Fibroblast of villous mesenchyme (primary cell): ENCODE results near the gene MRPL34. TPM values are rescaled to one million over a fixed set of nuclear protein-coding genes. Genes with fewer than 3 reads are reported as not detected.
"Not testable (repeated sequence)": the region's sequence is repeated elsewhere in the genome, so short reads cannot be mapped to it uniquely, and the experiment has no call there.

ENCODE experiments used
- DNase-seq: peaks from one replicate; pipeline ENCODE4 v3.0.0-alpha.2; 2010; ENCODE audit warnings: low read depth
- H3K4me3 ChIP-seq: 2 replicates; pipeline ENCODE4 v1.5.1; 2011; ENCODE audit warnings: low read depth, mild to moderate bottlenecking, low read length
- total RNA-seq: library from RNA; depleted of rRNA; stranded (reverse); fragments of >200 nt; gene quantifications from 2 replicates; pipeline ENCODE4 v1.2.3, GENCODE V29; 2012
- TF ChIP-seq, protein P1 (sequence below): IDR thresholded peaks from 2 replicates; pipeline ENCODE4 v1.5.1; 2012; ENCODE audit warnings: low read depth, mild to moderate bottlenecking, low read length; ENCODE audit not compliant: insufficient read depth

The MRPL34 gene
- total RNA-seq, 1 donor: 29.8 TPM

DNA sequence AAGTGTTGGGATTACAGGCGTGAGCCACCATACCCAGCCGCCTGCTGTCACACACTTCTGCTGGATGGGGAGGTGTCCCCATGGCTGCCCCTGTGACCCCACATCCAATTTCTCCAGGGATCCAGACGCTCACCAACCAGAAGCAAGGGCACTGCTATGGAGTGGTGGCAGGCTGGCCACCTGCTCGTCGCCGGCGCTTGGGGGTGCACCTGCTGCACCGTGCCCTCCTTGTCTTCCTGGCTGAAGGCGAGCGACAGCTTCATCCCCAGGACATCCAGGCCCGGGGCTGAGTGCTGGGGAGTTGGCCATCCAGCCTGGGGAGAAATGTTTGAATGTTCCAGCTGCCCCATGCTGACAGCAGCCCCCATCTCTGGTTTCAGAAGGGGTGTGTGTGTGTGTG, 19.4 kb upstream of the MRPL34 start:
- TF ChIP-seq, protein P1, sequence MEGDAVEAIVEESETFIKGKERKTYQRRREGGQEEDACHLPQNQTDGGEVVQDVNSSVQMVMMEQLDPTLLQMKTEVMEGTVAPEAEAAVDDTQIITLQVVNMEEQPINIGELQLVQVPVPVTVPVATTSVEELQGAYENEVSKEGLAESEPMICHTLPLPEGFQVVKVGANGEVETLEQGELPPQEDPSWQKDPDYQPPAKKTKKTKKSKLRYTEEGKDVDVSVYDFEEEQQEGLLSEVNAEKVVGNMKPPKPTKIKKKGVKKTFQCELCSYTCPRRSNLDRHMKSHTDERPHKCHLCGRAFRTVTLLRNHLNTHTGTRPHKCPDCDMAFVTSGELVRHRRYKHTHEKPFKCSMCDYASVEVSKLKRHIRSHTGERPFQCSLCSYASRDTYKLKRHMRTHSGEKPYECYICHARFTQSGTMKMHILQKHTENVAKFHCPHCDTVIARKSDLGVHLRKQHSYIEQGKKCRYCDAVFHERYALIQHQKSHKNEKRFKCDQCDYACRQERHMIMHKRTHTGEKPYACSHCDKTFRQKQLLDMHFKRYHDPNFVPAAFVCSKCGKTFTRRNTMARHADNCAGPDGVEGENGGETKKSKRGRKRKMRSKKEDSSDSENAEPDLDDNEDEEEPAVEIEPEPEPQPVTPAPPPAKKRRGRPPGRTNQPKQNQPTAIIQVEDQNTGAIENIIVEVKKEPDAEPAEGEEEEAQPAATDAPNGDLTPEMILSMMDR: no peak
- no peak for DNase-seq
- H3K4me3 ChIP-seq: no peak overlapping the region

DNA sequence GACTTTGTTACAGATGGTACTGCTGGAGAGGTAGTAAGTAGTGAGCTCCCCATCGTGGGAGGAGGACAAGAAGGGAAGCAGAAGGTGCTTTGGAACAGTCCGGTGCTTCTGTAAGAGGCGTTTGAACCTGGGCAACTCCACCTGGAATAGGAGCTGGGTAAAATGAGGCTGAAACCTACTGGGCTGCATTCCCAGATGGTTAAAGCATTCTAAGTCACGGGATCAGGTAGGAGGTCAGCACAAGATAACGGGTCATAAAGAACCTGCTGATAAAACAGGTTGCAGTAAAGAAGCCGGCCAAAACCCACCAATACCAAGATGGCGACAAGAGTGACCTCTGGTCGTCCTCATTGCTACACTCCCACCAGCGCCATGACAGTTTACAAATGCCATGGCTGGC, 18.9 kb upstream of the MRPL34 start:
- no peak overlapping the region for H3K4me3 ChIP-seq
- TF ChIP-seq, protein P1: no peak
- DNase-seq: no peak

DNA sequence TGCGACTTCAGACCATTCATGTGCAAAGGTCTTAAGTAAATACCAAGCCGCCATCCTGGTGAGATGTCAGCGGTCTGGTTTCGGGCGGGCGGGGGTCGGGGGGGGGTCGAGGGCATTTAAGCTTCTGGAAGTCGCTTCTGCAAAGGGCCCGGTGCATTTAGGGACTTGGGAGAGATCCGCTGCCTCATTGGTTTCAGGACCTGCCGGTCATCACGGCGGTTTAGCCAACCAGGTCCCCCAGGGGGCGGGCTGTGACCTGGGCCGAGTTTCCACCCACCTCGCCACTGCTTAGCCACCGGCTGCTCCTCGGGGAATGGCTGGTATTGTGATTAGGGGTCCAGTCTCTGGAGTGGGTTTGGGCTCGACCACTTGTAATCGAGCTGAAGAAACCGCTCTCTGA, 16.2 kb upstream of the MRPL34 start:
- TF ChIP-seq, protein P1: no peak
- DNase-seq: peak; percentile 91
- H3K4me3 ChIP-seq: peak overlapping the region; percentile 44

DNA sequence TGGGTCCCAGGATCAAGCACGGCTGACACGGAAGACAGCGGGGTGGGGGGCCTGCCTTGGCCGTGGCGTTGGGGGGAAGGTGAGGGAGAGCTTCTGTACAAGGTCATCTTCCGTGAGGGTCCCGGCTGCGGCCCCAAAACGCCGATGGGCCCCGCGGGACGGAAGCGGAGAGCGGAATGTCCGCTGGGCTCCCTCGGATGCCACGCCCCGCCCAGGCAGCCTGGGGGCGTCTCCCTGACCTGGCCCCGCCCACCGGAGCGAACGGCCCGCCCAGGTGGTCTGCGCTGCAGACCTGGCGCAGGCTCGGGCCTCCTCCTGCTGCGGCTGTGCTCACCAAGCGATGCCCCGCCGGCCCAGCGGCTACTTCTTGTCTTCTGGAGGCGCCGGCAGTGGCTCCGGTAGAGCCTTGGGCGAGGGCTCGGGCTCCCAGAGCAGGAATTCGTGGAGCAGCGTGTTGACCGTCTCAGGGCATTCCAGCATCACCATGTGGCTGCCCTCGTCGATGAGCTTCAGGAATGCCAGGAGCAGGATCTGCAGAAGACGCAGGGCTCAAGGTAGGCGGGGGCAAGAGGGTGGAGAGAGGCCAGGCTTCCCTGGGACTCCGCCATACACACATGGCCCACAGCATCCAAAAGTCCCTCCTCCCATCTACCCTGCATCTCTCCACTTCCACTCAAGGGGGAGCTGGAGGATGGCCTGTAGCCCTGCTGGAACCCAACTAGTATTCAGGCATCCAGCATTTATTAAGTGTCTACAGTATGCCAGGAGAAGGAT, 13.2 kb upstream of the MRPL34 start:
- TF ChIP-seq, protein P1: peak; percentile 85
- peak overlapping the region; percentile 66 for H3K4me3 ChIP-seq
- peak; percentile 89 for DNase-seq

DNA sequence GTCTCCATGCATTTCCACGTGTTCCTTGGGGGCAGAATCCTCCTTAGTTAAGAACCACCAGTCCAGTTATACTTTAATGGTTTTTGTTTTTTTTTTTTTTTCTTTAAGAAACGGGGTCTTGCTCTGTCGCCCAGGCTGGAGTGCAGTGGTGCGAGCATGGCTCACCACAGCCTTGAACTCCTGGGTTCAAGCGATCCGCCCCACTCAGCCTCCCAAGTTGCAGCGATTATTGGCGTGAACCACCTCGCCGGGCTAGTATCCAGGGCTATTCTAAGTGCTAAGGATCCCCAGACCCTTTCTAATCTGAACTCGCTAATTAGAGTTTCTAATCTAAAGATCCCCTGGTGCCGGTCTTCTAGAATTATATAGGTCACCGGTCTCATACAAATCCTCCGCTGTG, 12.1 kb upstream of the MRPL34 start:
- no peak overlapping the region for H3K4me3 ChIP-seq
- no peak for DNase-seq
- TF ChIP-seq, protein P1: no peak

DNA sequence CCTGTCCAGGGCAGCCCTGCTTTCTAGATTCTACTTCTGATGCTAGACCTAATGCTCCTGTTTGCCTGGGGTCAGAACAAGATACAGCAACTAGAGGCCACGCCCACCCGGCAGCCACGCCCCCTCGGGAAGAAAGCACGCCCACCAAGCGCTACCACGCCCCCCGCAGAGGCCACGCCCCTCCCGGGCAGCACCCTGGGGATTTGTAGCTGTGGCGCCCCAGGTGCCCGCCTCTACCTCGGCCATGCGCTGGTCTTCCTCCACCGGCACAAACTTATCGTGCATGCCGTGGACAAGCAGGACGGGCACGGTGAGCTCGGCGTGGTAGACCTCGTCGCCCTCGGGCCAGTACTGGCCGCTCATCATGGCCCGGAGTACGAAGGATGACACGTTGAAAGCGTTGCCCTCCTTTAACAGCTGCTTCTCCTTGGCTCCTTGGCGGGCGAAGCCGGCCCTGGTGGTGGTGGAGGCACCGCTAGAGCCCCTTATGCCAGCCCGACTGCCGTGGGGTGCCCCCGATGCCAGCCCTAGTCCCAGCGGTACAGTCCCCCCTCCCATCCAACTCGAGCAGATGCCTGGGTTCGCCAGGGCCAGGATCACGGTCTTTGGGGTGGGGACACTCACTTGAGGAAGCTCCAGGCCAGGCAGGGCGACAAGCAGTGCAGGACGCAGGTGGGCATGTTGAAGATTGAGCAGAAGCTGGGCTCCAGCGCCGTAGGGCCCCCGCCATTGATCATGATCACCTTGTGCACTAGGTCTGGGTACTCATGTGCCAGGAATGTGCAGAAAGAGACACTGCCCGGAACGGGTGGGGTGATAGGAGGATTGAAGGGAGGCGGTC, 11.4 kb upstream of the MRPL34 start:
- DNase-seq: no peak
- TF ChIP-seq, protein P1: no peak
- no peak overlapping the region for H3K4me3 ChIP-seq

DNA sequence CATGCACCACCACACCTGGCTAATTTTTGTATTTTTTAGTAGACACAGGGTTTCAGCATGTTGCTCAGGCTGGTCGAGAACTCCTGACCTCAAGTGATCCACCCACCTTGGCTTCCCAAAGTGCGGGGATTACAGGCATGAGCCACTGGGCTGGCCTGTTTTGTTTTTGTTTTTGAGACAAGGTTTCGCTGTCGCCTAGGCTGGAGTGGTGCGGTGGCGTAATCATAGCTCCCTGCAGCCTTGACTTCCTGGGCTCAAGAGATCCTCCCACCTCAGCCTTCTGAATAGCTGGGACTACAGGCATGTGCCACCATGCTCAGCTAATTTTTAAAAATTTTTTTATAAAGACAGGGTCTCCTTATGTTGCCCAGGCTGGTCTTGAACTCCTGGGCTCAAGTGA, 10.1 kb upstream of the MRPL34 start:
- not testable (repeated sequence) for DNase-seq, H3K4me3 ChIP-seq
